Fibroblast of skin of left quadriceps (primary cell): ENCODE data around the gene MC1R.
A peak's percentile ranks its signal among the peaks of the same experiment; 100 is the strongest.
"Not testable (repeated sequence)": the region's sequence is repeated elsewhere in the genome, so short reads cannot be mapped to it uniquely, and the experiment has no call there.

Source experiments
- DNase-seq, 2 experiments: peaks; one replicate each; pipeline ENCODE4 v3.0.0-alpha.2; 2013; ENCODE audit warnings: low read depth in 2 of 2

MC1R gene

DNA sequence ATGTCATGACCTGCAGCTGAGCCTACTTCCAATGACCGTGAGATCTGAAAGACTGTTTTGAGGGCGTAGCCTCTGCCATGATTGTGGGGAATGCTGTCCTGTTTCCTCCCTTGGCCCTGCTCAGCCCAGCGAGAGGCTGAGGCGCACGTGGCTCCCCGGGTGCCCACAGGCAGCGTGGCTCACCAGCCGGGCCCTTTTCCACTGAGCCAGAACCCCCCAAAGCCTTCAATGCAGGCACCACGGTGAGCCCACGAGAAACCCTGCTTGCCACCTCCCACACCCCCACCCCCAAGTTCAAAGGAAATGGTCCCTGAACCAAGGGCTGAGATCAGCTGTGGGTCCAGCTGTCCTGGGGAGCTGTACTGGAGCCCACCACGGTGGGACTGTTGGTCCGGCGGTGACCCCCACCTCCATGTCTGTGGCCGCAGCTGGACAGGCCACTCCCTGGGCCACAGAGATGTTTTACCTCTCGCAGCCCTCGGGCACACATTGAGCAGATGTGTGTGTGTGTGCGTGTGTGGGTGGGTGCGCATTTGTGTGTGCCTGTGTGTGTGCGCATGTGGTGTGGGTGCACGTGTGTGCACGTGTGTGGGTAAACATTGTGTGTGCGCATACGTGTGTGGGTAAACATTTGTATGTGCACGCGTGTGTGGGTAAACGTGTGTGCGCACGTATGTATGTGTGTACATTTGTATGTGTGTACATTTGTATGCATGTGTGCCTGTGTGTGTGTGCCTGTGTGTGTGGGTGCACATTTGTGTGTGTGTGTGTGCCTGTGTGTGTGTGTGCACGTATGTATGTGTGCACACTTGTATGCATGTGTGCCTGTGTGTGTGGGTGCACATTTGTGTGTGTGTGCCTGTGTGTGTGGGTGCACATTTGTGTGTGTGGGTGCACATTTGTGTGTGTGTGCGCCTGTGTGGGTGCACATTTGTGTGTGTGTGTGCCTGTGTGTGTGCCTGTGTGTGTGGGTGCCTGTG lies 5.0 kb upstream of the MC1R start:
- no peak for DNase-seq

DNA sequence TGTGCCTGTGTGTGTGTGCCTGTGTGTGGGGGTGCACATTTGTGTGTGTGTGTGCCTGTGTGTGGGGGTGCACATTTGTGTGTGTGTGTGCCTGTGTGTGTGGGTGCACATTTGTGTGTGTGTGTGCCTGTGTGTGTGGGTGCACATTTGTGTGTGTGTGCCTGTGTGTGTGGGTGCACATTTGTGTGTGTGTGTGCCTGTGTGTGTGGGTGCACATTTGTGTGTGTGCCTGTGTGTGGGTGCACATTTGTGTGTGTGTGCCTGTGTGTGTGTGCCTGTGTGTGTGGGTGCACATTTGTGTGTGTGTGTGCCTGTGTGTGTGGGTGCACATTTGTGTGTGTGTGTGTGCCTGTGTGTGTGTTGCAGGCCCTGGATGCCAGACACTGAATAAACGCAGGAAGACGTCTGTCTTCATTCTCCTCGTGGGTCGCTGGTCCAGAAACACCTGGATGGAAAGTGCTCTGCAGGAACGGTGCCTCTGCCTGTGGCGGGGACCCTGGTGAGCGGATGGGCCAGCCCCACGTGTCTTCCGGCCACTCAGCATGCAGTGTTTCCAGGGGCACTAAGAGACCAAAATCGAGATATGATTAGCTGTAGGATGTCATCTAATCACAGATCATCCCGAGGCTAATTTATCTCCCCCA lies 3.9 kb upstream of the MC1R start:
- DNase-seq = not testable (repeated sequence)

DNA sequence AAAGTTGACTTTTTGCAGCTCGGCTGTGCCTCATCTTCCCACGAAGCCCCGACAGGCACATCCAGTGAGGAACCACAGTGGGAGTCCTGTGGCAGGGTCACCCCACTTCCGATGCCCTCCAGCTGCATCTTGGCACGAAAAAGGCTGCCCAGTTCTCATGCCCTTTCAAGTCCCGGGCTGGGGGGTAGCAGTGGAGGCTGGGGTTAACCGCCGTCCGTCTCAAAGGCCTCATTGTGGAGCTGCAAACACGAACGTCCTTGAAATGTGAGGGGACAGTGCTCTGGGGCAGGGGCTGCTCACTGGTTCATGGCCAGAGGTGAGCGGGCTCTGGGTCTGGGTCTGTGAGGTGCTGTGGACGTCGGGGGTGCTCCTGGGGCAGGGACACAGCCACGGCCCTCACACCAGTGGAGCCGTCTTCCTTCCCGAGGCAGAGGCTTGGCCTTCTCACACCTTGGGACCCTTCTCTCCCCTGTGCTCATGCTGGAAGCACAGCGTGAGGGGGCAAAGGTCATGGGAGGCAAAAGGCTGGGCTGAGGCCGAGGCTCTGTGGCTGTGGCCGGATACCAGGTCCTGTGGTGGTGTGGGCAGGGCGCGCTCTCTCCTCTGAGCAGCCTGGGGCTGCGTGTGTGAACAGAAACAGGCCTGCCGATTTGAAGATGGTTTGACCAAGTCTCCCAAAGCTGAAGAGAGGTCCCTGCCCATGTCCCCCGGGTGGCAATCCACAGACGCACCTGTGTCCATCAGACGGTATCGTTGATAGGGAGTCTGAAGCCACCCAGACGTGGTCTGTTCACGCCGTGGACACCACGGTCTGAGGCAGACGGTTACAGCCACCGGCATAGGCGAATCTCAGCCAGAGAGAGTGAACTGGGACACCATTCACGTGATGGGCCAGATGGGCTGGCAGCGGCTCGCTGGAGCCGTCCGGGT lies 3.1 kb upstream of the MC1R start:
- DNase-seq = no peak

DNA sequence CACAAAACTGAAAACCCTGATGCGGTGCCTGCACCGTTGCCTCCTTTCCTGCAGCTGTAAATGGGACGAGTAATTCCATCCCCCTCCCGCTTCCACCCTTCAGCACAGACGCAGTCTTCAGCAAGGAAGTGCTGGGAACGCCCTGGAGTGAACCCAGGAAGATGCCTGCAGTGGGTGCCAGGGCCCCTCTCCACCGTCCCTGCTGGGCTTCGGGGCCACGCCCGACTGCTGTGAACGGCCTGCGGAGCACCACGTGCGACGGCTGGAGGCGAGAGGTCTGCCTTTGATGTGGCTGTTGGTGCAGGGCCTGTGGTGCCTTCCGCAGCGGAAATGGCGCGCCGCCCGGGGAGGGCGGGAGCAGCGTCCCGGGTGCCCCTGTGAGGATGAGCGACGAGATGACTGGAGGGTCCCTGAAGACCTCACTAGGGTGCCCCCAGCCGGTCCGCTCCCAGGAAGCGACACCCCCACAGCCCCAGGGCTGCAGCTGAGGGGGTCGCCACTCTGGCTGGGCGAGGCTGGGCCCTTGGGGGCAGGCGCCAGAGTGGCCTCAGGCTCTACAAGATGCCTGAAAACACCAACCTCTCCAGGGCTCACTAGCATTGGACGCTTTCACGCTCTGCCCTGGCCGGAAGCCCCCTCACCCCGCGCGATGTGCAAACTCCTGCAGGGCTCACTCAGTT lies 749 bp upstream of the MC1R start:
- DNase-seq = peak in 1 of 2 experiments; percentile 26

DNA sequence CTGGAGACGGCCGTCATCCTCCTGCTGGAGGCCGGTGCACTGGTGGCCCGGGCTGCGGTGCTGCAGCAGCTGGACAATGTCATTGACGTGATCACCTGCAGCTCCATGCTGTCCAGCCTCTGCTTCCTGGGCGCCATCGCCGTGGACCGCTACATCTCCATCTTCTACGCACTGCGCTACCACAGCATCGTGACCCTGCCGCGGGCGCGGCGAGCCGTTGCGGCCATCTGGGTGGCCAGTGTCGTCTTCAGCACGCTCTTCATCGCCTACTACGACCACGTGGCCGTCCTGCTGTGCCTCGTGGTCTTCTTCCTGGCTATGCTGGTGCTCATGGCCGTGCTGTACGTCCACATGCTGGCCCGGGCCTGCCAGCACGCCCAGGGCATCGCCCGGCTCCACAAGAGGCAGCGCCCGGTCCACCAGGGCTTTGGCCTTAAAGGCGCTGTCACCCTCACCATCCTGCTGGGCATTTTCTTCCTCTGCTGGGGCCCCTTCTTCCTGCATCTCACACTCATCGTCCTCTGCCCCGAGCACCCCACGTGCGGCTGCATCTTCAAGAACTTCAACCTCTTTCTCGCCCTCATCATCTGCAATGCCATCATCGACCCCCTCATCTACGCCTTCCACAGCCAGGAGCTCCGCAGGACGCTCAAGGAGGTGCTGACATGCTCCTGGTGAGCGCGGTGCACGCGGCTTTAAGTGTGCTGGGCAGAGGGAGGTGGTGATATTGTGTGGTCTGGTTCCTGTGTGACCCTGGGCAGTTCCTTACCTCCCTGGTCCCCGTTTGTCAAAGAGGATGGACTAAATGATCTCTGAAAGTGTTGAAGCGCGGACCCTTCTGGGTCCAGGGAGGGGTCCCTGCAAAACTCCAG lies 1.1 kb downstream of the MC1R start:
- DNase-seq = no peak

DNA sequence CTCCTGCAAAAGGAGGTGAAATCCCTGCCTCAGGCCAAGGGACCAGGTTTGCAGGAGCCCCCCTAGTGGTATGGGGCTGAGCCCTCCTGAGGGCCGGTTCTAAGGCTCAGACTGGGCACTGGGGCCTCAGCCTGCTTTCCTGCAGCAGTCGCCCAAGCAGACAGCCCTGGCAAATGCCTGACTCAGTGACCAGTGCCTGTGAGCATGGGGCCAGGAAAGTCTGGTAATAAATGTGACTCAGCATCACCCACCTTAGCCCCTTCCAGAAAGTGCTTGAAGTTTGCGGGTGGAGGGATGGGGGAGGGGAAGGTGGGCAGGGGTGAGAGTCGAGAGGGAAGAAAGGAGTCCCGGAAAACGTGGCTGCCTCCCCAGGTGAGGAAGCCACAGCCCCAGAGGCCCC lies 2.1 kb downstream of the MC1R start:
- DNase-seq = no peak

DNA sequence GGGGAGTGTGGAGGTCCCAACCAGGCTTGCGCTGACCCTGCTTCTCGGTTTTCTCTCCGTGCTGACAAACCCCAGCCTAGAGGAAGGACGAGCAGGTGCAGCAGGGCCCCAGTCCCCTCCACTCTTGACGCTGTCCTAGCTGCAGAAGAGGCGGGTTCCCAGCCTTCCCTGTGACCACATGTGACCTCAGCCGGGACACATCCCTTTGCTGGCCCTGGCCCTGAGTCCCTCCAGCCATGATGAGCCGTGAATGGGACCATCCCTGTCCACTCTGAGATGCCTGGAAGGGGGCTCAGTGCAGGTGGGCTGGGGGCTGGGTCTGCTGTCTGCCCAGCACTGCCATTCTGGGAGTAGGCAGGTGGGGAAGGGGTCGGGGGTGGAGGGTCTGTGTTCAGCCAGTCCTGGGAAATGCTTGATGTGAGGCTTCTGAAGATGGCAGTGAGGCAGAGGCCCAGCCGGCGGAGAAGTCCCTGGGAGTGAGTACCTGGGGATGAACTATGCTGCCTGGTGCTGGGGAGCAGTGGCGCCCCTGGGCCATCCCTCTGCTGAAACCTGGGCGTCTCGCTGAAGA lies 2.6 kb downstream of the MC1R start:
- DNase-seq = no peak

DNA sequence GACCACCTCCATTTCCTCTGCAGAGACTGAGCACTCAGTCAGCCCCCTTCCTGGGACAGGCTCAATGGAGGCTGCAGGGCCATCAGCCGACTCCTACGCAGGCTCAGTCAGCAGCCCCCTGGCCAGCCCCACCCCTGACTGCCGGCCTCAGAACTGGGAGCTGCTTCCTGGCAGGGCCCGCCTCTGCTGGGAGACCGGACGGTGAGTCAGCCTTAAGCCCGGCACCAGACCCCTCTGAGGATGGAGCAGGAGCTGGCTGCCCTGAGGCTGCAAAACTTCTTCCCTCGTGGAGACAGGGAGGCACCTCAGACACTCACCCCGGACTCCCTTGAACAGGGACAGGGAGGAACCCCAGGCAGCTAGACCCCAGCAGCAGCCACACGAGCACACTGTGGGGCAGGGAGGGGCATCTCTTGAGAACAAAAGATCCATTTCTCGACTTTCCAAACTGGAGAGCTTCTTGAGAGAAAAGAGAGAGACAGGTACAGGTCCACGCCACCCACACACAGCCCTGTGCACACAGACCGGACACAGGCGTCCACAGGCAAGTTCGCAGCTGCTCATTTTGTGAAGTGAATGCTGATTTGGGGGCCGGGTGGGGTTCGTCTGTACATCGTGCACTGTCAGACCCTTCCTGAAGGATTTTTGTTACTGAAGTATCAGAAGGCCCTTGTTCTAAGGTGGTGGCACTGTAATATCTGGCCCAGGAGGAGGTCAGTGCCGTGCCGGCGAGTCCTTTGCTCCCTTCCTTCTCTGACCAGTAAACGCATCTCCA lies 3.2 kb downstream of the MC1R start:
- peak; percentile 79 to 82 for DNase-seq

DNA sequence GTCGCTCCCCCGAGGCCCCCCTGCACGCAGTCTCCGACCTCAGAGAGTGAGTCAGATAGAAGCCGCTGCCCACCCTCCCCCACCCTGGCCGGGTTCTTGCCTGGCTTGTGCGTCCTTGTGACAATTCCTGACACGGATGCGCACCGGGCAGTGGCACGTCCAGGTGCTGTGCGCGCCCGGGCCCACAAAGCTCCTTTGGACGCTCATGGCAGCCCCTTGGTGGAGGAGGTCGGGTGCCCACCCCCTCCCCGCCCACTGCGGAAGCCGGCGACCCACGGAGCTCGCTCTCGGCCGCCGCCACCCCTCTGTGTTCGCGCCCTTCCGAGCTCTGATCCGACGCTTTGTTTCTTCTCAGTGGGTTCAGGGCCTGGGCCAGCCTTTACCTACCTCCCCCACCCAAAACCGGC lies 3.8 kb downstream of the MC1R start:
- DNase-seq = peak; percentile 74 to 78

DNA sequence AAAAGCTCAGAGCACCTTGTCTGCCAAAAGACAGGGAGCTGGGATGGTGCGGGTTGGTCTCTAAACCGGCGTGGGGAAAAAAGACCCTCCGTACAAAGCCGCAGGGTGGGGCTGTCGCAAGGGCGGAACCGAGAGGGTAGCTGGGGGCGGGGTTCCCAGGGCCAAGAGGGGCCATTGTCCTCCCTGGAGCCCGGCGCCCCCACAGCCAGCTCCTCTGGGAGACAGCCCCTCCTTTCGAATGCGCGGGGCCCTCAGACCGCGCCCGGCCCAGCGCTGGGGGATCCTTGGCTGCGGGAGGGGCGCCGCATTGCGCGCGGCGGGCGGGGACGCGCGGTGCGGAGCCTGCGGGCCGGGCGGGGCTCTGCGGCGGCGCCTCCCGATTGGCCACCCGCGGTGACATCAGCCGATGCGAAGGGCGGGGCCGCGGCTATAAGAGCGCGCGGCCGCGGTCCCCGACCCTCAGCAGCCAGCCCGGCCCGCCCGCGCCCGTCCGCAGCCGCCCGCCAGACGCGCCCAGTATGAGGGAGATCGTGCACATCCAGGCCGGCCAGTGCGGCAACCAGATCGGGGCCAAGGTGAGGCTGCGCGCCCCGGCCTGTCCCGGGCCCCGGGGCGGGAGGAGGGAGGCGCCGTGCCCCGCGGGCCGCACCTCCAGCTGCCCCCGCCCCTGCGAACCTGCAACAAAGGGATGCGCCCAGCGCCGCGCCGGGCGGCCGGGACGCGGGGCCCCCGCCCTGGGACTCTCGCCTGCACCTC lies 4.4 kb downstream of the MC1R start, which contains the start of gene TUBB3:
TUBB3 (plus strand) TSS at position 459 of the 756 bp plus-strand sequence; CDS start at position 519, 60 bp downstream.
- DNase-seq = peak; percentile 71 to 72

DNA sequence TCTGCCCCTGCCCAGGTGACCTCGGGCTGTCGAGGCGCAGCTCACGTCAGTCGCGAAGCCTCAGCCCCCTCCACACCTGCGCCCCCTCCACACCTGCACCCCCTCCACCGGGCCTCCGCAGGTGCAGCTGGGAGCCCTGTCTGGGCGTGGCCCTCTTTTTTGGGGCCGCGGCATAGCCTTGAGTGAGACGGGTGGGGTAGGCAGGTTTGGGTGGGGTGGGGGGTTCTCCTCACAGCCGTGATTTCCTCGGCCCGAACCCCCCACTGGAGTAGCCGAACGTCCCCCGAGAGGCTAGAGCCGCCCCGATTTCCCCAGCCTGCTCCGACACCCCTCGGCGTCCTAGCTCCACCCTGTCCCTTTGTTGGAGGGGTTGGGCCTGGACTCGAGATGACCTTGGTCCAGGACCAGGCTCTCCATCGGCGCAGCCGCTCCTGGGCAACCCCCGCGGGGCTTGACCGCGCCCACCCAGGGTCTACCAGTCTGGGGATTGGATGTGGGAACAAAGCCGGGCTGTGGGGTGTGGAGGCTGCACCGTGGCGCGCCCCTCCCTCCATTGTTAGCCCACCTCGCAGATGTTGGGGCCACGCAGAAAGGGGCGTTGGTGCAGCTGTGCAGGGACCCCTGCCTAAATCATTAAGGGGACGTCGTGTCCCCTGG lies 5.1 kb downstream of the MC1R start:
- no peak for DNase-seq

DNA sequence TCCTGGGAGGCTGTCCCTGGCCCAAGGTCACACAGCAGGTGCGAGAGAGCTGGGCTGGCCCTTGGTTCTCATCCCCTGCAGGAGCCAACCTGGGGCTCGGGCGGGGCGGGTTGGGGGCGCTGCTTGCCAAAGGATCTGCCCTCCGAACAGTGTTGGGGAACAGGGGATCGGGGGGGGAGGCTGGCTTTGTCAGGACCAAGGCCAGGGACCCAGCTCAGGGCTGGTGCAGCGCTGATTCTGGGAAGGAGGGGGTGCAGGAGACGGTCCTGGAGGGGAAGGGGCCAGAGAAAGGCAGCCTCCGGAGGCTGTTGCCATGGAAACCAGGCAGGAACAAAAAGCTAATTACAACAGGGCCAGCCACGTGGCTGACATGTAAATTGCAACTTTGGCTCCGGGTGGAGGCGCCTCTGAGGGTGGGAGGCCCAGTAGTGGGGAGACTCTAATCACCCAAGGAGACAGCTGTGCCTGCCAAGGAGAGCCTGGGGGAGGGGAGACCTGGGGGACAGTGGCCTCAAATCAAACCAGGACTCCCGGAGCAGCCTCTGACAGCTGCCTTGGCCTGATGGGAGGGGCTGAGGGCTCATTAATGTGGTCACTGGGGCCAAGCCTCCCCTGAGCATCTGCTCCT lies 5.7 kb downstream of the MC1R start:
- DNase-seq = no peak

DNA sequence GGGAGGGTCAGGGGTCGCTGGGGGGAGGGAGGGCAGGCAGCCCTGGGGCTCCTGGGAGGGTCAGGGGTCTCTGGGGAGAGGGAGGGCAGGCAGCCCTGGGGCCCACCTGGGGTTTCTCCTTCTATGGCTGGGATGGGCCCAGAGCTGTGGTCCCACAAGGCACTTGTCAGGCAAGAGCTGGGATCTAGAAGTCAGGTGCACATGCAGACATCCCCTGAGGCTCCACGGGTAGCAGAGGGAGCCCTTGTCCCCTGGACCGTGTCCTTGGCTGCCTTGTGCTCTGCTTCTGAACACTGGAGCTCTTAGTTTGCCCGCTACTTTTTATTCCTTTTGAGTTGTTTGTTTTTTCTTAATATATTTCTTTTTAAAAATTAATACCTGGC lies 6.3 kb downstream of the MC1R start:
- no peak for DNase-seq

DNA sequence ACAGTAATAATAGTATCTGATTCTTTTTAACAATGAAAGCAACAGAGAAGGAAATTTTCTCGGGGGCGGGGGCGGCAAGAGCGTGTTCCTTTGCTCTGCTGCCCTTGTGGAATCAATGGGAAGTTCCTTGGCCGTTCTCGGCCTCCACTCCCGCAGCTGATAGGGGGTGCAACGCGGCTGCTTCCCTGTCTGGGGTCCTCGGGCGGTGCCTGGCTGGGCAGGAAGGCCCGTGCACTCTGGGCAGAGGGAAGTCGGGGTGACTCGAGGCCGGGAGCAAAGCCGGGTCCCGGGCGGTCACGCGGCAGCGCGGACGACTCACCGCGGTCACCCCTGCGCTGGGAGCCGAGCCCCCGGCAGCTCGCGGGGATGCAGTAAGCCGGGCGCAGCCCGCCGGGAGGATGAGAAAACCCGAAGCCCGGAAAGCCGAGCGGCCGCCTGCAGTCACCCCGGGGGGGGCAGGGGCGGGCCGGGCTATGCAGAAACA lies 7.0 kb downstream of the MC1R start:
- DNase-seq = no peak

DNA sequence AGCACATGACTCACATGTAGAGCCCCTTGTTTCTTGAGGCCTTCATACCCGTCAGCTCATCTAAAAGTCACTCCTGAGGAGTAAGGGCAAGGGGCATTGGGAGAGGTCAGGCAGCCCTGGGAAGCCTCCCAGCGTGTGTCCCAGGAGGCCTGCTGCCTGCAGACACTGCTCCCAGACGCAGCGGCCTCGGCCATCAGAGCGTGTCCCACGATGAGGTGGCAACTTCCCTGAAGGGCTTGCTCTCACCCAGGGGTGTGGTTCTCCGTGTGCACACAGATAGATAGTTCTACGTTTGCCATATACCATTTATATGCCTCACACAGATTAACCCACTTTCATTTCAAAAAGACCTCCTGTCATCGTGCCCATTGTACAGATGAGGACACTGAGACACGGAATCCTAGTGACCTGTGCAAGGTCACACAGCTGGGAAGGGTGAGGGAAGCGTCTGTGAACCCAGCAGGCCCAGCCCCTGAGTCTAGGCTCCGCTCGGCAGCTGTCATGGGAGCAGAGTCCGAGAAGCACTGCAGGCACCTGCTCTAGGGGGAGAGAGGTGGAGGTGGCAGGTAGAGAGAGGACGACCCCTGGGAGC lies 12.7 kb downstream of the MC1R start:
- no peak for DNase-seq

DNA sequence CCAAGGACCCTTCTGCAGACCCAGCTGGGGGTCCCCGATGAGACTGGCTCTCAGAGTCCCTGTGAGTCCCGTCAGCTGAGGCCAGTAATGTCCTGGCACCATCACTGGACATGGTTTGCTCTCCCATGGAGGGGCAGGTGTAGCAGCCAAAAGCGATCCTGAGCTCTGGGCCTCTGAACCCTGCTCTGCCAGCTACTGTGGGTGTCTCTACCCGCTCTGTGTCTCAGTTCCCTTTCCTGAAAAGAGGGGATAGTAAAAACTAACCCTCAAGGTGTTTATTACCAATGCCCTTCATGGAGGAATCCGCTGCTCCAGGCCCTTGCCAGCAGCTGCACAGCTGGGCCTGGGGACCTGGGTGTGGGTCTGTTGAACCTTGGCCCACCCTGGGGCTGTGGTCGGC lies 13.3 kb downstream of the MC1R start:
- DNase-seq = no peak

DNA sequence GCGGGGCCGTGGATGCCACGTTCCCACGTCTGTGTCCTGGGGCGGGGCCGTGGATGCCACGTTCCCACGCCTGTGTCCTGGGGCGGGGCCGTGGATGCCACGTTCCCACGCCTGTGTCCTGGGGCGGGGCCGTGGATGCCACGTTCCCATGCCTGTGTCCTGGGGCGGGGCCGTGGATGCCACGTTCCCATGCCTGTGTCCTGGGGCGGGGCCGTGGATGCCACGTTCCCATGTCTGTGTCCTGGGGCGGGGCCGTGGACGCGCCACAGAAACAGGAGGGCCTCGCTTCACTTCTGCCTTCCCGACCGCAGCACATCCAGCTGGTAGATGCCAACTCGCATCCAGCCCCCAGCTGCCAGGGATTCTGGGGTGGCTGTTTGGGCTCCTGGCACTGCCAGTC lies 15.4 kb downstream of the MC1R start:
- DNase-seq = not testable (repeated sequence)
